GM19452 (cell line): Measurements from ENCODE around the gene MYH11.

Source experiments
- ATAC-seq: cut with Tn5 transposase; IDR thresholded peaks from one replicate; pipeline ENCODE4 v1.9.1; 2021; ENCODE audit not compliant: unreplicated experiment

MYH11 gene

DNA sequence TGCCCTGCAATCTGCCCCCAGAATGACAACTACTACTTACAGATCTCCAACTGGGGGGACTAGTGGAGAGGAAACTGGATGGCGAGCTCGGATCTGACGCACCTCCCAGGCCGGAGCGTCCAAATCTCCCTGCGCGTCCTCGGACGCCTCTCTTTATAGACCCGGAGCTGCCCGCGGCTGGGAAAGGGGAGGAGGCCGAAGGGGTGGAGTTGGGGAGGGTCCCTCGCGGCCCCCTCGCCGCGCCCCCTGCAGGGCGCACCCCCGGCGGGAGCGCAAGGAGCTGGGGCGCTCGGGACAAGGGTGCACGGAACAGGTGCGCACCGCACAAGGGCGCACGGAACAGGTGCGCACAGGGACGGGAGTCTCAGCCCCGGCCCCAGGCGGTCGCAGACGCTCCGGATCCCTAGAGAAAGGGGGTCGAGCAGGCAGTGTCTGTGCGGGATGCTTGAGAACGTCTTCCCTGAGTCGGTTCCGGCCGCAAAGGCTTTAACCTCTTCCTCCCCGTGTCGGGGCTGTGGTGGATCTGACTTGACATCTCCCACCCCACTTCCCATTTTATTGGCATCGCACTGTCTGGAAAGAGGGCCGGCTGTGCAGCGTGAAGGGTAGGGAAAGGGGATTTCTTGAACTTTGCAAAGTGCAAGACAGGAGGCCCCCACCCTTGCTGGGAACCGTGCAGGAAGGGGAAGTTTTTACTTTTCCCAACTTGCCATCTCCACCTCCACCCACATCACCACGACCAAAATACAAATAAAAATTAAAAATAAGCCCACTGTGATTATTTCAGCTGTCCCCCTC is at the start of gene MYH11:
Gene MYH11 (minus strand): TSS at position 128 of the 798 bp plus-strand sequence. CDS start 18,776 bp downstream, outside the sequence.
- ATAC-seq = no peak

DNA sequence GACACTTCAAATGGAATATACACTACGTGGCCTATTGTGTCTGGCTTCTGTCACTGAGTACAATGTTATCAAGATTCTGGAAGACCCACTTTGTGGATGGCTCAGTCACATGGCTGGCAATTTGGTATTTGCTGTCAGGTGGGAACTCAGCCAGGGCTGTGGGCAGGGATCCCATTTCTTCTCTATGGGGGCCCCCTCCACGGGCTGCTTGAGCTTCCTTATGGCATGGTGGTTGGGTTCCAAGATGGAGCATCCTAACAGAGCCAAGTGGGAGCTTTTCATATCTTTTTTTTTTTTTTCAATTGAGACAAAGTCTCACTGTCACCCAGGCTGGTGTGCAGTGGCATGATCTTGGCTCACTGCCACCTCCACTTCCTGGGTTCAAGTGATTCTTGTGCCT is 49.6 kb upstream of the MYH11 start:
- ATAC-seq = no peak

DNA sequence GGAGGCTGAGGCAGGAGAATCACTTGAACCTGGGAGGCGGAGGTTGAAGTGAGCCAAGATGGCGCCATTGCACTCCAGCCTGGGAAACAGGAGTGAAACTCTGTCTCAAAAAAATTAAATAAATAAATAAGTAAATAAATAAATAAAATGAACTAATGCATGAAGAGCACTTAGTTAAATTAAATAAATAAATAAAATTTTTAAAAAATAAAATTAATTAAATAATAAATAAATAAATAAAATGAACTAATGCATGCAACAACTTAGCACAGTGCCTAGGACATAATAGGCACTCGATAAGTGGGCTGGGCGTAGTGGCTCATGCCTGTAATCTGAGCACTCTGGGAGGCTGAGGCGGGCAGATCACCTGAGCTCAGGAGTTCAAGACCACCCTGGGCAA is 47.1 kb upstream of the MYH11 start:
- no peak for ATAC-seq

DNA sequence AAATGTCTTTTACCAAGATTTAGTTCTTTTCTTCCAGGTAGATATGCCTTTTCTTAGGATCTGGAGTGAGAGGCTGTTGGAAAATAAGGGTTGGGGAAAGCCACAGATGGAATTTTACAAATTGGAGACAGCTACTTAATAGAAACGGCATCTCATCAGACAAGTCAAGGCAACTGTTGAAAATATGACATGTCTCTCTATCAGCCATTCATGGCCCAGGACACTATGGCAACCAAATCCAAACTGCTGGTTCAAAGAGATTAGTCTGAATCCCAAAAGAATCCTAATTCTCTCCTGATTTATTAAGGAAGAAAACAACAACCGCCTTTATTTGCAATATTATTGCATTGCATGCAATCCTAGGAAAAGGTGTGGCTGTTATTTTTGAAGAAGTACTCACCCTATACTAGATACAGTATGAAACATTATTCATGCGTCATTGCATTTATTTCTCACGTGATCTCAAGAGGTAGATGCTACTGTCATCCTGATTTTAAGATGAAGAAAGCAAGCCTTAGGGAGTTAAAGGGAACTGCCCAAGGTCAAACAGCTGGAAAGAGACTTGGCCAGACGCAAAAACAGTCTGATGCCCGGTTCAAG is 44.2 kb upstream of the MYH11 start:
- ATAC-seq = no peak

GRCh38 chr16:15900357-15900756 is 43.5 kb upstream of the MYH11 start:
- ATAC-seq = no peak

DNA sequence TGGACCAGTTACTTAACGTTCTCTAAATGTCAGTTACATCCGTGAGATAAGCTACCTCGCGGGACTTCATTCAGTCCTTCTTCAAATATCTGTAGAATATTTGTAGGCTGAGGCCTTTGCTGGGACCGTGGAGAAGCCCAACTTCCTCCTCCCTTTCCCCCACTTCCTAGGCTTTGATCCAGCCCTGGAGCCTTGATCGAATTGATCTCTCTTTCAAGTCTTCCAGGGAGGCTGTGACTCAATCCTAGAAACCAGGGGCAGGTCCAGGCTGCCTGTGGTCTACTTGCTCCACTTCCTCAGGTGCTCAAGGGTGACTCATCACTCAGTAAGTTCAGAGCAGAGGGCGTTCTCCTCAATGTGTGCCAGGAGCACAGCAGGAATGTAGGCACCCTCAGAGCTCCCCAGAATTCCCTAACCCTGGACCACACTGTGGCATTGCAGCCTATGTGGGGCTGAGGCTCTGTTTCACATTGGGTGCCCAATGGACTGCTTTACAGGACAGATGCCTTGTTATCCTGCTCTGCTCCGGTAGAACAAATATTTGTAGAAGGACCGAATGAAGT is 42.8 kb upstream of the MYH11 start:
- peak; percentile 79 for ATAC-seq

- ATAC-seq = no peak
Measured at GRCh38 chr16:15898654-15899053, 41.8 kb upstream of the MYH11 start.

DNA sequence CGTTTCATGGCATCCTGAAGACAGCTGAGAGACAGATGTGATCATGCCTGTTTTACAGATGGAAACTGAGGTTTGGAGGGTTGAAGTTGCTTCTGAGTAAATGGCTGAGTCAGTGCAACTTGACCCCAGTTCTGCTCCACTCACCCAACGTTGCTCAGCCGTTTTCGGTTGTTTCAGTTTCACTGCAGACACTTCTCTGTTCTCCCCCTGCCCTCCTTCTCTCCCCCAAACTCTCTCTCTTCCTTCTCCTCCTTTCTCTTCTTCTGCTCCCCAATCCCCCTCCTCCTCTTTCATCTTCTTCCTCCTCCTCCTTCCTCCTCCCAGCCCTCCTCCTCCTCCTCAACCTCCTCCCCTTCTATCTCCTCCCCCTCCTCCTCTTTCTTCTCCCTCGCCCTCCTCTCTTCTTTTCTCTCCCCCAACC is 41.0 kb upstream of the MYH11 start:
- ATAC-seq = peak; percentile 48

DNA sequence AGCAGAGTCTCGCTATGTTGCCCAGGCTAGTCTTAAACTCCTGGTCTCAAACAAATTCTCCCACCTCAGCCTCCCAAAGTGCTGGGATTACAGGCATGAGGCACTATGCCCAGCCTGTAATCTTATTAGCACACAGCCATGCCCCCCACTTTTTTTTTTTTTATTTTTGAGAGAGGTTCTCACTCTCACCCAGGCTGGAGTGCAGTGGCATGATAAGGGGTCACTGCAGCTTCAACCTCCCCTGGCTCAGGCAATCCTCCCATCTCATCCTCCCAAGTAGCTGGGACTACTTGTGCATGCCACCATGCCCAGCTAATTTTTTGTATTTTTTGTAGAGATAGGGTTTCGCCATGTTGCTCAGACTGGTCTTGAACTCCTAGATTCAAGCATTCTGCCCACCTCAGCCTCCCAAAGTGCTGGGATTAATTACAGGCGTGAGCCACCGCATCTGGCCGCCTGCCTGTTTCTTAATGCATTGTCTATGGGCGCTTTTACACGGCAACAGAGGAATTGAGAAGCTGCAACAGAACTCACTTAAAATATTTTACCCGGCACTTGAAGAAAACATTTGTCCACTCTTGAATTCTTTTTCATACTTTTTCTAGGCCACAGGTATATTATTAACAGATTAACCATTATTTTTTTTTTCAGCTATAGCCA is 40.4 kb upstream of the MYH11 start:
- no peak for ATAC-seq

DNA sequence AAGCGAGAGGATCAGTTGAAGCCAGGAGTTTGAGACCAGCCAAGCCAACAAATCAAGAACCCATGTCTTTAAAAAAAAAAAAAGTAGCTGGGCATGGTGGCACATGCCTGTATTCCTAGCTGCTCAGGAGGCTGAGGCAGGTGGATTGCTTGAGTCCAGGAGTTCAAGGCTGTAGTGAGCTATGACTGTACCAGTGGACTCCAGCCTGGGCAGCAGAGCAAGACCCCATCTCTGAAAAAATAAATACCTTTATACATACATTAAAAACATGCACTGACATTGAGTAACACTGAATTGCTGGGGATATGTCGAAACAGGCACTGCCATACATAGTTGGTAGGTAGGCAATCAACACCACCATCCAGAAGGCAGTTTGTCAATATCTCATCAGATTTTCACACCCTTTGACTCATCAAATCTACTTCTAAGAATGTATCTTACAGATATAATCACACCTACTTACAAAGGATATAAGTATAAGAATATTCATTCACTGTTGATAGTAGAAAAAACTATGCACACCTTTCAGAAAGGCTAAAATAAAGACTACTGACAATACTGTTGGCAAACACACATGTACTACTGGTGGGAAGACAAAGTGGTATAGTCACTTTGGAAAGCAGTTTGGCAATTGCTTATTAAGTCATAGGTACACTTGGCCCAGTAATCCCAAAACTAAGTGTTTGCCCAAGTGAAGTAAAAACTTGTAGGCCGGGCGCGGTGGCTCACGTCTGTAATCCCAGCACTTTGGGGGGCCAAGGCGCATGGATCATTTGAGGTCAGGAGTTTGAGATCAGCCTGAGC is 37.9 kb upstream of the MYH11 start:
- no peak for ATAC-seq

- ATAC-seq = no peak
Measured at GRCh38 chr16:15891508-15891907, 34.7 kb upstream of the MYH11 start.

DNA sequence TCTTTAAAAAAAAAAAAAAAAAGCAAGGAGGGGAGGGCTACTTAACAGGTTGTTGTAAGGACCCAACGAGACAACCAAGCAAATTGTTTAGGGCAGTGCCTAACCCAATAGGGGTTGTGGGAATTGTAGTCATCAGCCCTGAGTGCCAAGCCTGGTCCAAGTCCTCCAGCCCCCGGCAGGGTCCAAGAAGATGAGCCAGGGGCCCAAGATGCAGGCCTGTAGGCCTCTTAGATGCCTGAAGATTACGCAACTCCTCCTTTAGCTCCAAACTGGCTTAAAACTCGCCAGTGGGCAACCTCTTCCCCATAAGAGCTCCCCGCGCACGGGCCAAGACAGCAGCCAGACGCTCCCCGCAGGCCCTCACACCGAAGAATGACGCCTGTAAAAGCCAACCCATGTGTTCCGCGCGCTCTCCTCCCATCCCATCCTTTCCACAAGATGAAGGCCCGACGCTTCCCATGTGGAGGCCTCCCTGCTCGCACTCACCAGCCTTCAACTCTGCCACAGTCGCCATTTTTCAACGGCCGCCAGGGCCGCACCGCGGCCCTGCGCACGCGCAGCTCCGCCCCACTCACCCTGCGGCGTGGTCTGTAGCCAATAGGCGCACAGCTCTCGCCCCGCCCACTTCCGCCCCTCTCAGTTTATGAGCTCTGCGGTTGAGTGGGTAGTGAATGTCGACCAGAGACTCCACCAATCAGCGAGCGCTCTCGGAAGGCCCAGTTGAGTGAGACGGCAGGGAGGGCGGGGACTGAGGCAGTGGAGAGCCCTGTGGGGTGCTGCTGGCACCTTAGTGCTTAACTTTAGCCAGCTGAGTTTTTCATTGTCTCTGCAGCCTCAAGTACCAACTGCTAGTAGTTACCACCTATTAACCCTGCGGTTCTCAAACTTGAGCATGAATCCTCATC is 31.5 kb upstream of the MYH11 start, which contains the start of gene CEP20:
Gene CEP20 (minus strand): TSS at position 532 of the 905 bp plus-strand sequence. CDS start 18 bp downstream, at position 514.
- ATAC-seq = peak; percentile 94

- no peak for ATAC-seq
Measured at GRCh38 chr16:15887283-15887682, 30.5 kb upstream of the MYH11 start.

DNA sequence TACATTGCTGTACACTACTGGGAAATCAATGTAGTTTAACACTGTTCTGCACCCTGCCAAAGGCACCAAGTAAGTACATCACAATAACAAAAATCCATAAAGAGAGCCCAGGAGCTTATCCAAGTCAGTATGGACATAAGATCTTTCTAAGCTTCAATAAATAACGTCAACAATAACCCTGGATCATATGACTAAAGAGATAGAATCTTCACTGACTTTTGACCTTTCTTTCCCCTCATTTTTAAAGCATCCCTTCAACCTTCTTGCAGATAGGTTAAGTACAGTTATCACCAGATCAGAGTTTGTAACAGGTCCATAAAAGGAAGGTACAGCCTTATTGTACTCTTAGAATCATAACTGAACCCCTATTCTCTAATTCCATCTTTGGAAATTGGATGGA is 29.2 kb upstream of the MYH11 start:
- no peak for ATAC-seq

DNA sequence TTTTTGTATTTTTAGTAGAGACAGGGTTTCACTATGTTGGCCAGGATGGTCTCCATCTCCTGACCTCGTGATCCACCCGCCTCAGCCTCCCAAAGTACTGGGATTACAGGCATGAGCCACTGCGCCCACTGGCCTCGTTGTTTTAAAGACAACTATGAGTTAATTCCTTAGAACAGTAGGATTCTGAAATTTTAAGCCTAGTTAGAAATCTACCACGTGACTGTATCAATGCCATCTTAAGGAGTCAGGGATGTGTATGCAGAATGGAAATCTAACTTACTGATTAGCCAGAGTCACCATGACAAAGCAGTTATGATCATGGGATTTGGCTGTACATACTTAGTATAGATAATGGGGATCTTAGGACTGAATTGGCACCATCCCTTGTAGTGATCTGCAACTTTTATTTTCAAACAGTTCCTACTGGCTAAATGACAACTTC is 28.8 kb upstream of the MYH11 start:
- no peak for ATAC-seq

GRCh38 chr16:15882563-15882962 is 25.7 kb upstream of the MYH11 start:
- no peak for ATAC-seq

GRCh38 chr16:15881794-15882379 is 25.1 kb upstream of the MYH11 start:
- ATAC-seq = no peak

- ATAC-seq = no peak
Measured at GRCh38 chr16:15880434-15881308, 23.8 kb upstream of the MYH11 start.
